ENCODE results near the gene C6orf15. TPM values are rescaled to one million over a fixed set of nuclear protein-coding genes. Genes with fewer than 3 reads are reported as not detected.

The C6orf15 gene
- total and polyA plus RNA-seq, 2 of the 8 experiments (the other 6 are each of a cell fraction or from before 2014, with no cell fraction given): not detected

- Histone ChIP-seq H2BK12ac (ENCODE audit: low read depth, low read length) (no peak overlapping the region), H4K5ac (ENCODE audit: insufficient read length, low read depth, low read length) (no peak overlapping the region), H3K4me2 (ENCODE audit: insufficient read depth in 1 of 2, low read depth in 2 of 2, low read length in 2 of 2) (no peak overlapping the region), H2BK120ac (replicated peaks; ENCODE audit: low read depth, low read length) (no peak overlapping the region), H3K23ac (ENCODE audit: insufficient read length) (no peak overlapping the region), H3K14ac (ENCODE audit: insufficient read length) (no peak overlapping the region), H3K36me3 (ENCODE audit: control insufficient read depth in 2 of 4, insufficient read depth in 4 of 4, low read length in 3 of 4) (no peaks in the 10 kb centered on the region), H3K23me2 (ENCODE audit: low read depth, low read length) (no peaks in the 10 kb centered on the region), H3K27me3 (replicated peaks in 1 of 4; ENCODE audit: control insufficient read depth in 3 of 4, extremely low read depth in 1 of 4, insufficient read depth in 3 of 4, low read length in 3 of 4) (peaks cover 0 to 7% (median 3%) of the 10 kb centered on the region in 4 experiments; a peak in 3 of 7 replicates), H4K8ac (ENCODE audit: extremely low read depth, insufficient read depth, low read length) (no peak overlapping the region), H3K79me1 (ENCODE audit: low read depth, low read length) (no peaks in the 10 kb centered on the region), H2BK15ac (ENCODE audit: low read length) (no peak overlapping the region), H3K79me2 (ENCODE audit: control insufficient read depth in 1 of 2, insufficient read depth in 2 of 2, low read length in 2 of 2) (no peaks in the 10 kb centered on the region), H3K4ac (replicated peaks; ENCODE audit: insufficient read length, low read depth, low read length) (no peak overlapping the region), H2BK5ac (ENCODE audit: low read depth, low read length) (no peak overlapping the region), H3K27ac (ENCODE audit: low read depth, low read length) (no peak overlapping the region), H3K18ac (ENCODE audit: extremely low read depth, low read length) (no peak overlapping the region), H3K56ac (replicated peaks; ENCODE audit: insufficient read length, low read depth, low read length) (no peak overlapping the region), H4K20me1 (replicated peaks in 1 of 2; ENCODE audit: control insufficient read depth in 1 of 2, insufficient read depth in 2 of 2, low read length in 2 of 2) (no peaks in the 10 kb centered on the region), H3K4me1 (replicated peaks in 1 of 4; ENCODE audit: control insufficient read depth in 3 of 4, insufficient read depth in 4 of 4, low read length in 3 of 4) (peaks cover 0 to 11% (median 3%) of the 10 kb centered on the region in 4 experiments; a peak in 4 of 7 replicates), H2AK5ac (ENCODE audit: low read depth, low read length) (no peak overlapping the region), H2AFZ (ENCODE audit: low read length) (no peak overlapping the region), H3K9me3 (ENCODE audit: insufficient read depth in 2 of 2, low read depth in 1 of 2, low read length in 1 of 2) (no peaks in the 10 kb centered on the region), H3K9ac (replicated peaks in 1 of 4; ENCODE audit: extremely low read depth in 1 of 4, low read depth in 3 of 4, low read length in 3 of 4) (no peak overlapping the region), H4K91ac (replicated peaks; ENCODE audit: insufficient read length, low read length) (no peak overlapping the region), H3K4me3 (ENCODE audit: extremely low read depth in 1 of 4, insufficient read depth in 2 of 4, low read depth in 3 of 4, low read length in 4 of 4) (no peak overlapping the region), H2BK20ac (ENCODE audit: low read length) (no peak overlapping the region)
- 85% methylated on average over 3 of the region's 4 CpGs; no CpG with 5 or more reads in 1 of the 2 experiments for WGBS, 2 experiments (ENCODE audit: extremely low coverage in 1 of 2, insufficient coverage in 1 of 2, insufficient read length in 1 of 2, insufficient replicate concordance in 2 of 2, low coverage in 1 of 2, low lambda C conversion rate in 2 of 2, missing lambda C conversion rate in 1 of 2)
- ChIA-PET CTCF (ENCODE audit: partially characterized antibody) (no interaction called here), POLR2A (ENCODE audit: partially characterized antibody) (no interaction called here)
- no peak for DNase-seq (ENCODE audit: low read depth in 1 of 2, low spot score in 2 of 2)
- no peak for TF ChIP-seq SP2 (IDR thresholded peaks at IDR 0.05; ENCODE audit: low read length)
- TF ChIP-seq POU5F1 (IDR thresholded peaks at IDR 0.05; ENCODE audit: low read depth, low read length): no peak
- no peak for TF ChIP-seq KDM5A (IDR thresholded peaks at IDR 0.05; ENCODE audit: low read length)
- no peak for TF ChIP-seq RXRA (IDR thresholded peaks at IDR 0.05; ENCODE audit: insufficient read depth, low read depth, low read length)
- no peak for FAIRE-seq
Observed at GRCh38 chr6:31107052-31107451, 5.3 kb downstream of the C6orf15 start.

Measured in H1 (cell line).